Stimulated activated CD8-positive, alpha-beta memory T cell treated with anti-CD3 and anti-CD28 coated beads, Interleukin-7, amount 100 ng/mL, for 1 hour (primary cell): Measurements from ENCODE around the gene MS4A14.
"Not testable (repeated sequence)": the region's sequence is repeated elsewhere in the genome, so short reads cannot be mapped to it uniquely, and the experiment has no call there.

Source experiments
- DNase-seq, 2 donors: peaks; one replicate each; pipeline ENCODE4 v3.0.0-alpha.2; 2020; ENCODE audit warnings: low read depth in 2 of 2

Gene MS4A14

DNA sequence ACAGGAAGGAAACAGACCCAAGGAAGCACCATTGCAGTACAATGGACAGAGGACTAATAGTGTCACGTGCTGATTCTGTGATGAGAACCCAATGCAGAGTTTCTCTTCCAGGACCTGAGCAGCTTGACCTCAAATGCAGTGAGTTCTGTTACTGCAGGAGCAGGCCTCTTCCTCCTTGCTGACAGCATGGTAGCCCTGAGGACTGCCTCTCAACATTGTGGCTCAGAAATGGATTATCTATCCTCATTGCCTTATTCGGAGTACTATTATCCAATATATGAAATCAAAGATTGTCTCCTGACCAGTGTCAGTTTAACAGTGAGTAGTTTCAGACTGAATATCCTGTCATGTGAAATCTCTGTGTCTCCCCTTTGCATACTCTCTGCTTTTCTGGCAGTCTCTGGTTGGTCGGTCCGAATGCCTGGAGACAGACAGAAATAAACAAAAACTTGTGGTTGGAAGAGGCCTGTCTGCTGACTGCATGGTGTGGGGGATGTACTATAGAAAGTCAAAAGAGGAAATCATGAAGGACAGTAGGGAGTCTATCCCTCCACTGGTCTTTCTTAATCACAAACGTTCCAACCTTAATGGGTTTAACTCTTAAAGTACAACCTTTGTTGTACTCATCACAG, 6.9 kb upstream of the MS4A14 start:
- DNase-seq: no peak

DNA sequence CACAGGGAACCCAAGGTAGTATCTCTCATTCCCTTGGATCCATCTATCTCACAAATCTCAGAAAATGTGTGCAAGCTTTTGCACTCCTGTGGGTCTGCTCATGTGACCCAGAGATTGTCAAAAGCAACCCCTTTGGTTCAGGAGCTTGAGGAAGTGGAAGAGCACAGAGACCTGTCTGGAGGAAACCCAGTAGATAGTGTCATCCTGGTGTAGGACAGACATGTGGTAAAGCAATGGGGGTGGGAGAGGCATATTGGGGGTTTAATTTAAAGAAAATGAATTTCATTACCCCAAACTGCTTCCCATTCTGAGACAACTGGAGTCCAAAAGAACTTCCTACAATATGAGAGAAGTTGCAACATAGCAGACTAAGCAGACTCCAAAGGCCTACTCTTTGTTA, 5.8 kb upstream of the MS4A14 start:
- DNase-seq: no peak

DNA sequence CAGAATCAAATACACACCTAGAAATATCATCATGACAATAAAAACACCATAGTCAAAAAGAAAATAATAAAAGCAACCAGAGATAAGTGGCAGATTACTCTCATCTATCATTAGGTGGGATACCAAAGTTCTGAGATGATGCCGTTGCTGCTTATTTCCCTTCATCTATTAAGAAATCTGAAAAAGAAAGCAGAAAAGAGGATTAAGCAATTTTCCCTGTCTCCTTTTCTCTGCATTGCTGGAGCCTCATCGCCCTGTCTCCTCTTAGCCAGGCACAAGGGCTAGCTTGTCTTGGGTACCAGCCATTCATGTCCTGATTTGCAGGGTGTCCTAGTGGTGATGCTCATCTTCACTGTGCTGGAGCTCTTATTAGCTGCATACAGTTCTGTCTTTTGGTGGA, 3.9 kb upstream of the MS4A14 start:
- no peak for DNase-seq

DNA sequence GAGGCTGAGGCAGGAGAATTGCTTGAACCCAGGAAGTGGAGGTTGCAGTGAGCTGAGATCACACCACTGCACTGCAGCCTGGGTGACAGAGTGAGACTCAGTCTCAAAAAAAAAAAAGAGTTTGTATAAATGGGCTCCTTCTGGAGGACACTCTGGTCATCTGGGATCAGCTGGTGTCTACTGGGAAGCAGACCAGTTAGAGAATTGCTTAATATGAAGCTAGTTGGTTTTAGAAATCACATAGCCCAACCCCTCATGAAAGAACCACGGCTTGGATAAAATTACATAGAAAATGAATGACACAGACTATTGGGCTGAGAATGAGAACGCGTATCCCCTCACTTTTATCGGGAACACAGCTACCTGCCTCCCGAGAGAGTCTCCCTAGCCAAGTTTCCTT, 3.2 kb upstream of the MS4A14 start:
- no peak for DNase-seq

DNA sequence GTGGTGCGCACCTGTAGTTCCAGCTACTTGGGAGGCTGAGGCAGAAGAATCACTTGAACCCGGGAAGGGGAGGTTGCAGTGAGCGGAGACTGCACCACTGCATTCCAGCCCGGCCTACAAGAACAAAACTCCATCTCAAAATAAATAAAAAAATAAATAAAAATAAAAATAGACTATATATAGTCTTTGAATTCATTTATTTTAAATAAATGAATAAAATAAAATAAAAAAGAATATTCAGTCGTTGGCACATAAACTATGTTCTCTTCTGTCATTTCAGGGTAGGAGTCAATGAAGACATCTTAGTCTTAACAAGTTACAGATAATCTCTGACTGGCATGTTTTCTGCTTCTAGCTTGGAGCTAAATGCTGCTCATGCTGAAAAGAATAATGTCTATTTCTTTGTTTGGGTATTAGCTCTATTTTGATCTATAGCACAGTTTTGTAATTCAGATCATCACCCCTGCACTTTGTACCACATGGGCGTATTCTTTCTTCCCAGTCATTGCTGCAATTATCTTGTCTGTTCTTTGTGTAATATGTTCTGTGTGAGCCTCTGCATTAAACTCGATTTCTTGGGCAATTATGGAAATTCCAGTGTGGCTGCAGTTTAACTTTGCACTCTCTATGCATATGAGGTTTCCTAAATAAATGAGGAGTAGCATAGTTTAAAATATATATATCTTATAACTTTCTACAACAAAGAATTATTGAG, 1.4 kb upstream of the MS4A14 start:
- DNase-seq: no peak

DNA sequence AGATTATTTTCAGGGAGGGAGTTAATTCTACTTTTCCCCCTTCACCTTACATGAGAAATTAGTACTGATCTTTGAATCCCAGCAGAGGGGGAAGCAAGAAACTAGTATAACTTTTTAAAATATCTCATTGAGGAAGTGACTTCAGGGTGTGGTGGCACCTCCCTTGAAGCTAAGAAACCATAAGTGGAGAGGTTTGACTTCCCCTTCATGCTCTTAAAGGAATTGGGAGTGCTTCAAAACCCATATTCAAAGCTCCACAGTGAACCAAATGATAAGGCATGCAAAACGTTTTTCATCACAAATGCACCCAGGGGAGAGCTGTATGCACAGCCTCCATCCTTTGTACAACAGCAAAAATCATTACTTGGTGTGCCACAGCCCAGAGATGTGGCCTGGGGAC, 540 bp downstream of the MS4A14 start:
- DNase-seq: no peak

DNA sequence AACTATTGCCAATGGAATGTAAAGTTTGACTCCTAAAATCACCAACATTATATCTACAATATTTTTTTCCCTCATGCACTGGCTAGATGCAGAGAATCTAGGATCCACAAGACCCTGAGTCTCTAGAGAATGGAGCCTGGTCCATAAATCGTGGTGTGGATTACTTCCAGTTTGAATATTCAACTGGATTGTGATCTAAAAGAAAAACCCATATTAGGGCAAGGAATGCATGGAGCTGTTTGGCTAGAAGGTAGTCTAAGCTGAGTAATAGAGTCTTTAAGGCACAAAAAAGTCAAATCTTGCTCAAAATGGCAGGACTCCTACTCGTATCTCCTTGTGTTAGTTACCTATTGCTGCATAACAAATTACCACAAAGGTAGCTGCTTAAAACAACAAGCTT, 23.8 kb downstream of the MS4A14 start:
- DNase-seq: no peak

DNA sequence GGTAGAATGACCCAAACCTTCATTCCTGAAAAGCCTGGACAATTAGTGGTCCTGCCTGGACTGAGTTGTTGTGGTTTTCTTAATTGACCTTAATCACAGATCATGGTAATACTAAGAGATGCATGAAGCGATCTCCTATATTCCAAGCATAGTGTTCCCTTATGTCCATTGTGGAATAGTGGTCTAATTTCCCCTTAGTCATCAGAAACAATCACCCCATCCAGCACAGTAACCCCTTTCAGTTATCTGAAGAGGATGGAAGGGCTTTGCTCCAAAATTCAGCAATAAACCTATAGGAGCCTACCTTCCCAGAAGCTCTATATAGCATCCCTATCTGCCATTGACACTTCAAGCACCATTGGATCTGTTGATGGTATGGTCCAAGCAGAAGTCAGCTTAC, 26.4 kb downstream of the MS4A14 start:
- DNase-seq: no peak

DNA sequence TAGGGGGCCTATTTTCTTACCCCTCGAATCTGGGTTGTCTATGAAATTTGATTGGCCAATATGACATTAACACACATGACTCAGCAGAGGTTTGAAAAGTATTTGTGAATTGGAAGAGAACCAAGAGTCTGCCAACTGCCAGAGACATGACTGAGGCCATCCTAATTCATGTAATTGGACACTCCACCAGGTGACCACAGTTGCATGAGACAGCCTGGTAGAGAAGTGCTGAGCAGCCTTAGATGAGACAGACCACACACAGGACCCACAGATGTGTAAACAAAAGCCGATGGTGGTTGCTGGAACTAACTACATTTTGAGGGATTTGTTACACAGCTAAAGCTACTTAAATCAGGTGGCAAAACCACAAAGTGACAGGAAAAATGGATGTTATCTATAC, 32.3 kb downstream of the MS4A14 start:
- DNase-seq: no peak

DNA sequence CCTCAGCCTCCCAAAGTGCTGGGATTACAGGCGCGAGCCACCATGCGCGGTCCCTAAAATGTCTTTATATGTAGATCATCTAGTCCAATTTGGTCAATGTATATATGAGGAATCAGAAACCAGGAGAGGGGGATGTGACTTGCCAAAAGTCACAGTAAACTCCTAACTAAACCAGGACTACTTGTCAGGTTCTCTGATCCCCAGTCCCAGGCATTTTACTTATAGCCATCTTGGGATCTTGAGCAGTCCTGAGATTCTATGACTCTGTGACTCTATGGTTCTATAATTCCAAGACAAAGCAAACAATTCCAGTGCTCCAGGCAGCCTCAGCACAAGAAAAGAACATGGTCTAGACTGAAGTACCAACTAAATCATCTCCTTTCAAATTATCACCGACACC, 33.0 kb downstream of the MS4A14 start, which contains the start of gene MS4A5:
TSS of gene MS4A5 (plus strand) at position 301 of the 400 bp plus-strand sequence. CDS start 103 bp downstream, outside the sequence.
- DNase-seq: no peak

DNA sequence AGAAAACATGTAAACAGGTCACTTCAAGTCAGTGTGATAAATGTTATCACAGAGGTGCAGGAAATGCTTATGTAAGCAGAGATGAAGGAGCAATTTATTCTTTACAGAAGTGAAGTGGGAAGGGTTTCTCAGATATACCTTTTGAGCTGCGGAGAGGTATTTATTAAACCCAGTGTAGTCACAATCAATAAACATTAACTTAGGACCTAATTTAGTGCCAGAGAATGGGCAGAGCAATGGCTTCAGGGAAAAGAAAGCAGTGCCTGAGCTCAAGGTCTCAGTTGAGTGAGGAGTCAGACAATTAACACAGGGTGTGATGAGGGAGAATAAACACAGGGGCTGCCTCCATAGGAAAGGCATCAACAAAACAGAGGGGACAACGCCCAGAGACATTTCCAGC, 35.0 kb downstream of the MS4A14 start:
- no peak for DNase-seq

DNA sequence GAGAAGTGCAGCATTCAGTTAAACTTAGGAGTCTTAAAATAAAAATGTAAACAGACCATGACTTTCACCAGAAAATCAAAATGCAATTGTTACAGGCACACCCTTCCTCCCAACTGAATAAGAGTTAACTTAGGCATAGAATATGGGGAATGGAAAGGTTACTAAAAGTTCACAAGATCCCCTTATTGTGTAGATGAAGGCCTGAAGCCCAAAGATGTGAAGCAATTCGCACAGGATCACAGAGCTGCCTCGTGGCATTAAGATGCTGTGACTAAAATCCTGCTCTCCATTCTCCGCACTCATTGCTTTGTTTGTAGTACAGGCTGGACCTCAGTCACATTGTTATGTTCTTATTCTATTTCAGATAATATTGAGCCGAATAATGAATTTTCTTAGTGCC, 37.1 kb downstream of the MS4A14 start:
- no peak for DNase-seq

DNA sequence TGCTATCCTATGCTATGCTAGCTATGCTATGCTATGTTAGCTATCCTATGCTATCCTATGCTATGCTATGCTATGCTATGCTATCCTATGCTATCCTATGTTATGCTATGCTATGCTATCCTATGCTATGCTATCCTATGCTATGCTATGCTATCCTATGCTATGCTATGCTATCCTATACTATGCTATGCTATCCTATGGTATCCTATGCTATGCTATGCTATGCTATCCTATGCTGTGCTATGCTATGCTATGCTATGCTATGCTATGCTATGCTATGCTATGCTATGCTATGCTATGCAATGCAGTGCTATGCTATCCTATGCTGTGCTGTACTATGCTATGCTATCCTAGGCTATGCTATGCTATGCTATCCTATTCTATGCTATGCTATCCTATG, 50.8 kb downstream of the MS4A14 start:
- no peak for DNase-seq

DNA sequence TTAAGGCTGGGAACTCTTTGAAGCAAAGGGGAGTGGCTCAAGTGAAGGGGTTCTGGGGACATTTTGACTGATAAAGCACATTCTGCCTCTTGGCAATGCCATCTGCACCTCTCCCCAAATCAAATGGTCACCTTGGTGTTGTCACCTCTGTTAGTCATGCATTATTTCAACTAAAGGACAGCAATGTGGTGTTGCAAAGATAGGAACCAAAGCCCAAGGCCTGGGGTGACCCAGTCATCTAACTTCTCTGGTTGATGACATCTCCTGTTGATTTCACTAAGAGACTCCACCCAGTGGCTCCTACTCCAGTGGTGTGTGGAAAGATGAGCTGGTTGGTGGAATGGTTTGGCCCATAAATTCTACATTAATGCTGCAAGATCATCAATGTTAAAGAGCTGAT, 51.6 kb downstream of the MS4A14 start:
- no peak for DNase-seq

DNA sequence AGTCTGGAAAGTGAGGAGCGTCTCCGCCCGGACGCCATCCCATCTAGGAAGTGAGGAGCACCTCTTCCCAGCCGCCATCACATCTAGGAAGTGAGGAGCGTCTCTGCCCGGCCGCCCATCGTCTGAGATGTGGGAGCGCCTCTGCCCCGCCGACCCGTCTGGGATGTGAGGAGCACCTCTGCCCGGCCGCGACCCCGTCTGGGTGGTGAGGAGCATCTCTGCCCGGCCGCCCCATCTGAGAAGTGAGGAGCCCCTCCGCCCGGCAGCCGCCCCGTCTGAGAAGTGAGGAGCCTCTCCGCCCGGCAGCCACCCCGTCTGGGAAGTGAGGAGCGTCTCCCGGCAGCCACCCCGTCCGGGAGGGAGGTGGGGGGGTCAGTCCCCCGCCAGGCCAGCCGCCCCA, 54.9 kb downstream of the MS4A14 start:
- not testable (repeated sequence) for DNase-seq

DNA sequence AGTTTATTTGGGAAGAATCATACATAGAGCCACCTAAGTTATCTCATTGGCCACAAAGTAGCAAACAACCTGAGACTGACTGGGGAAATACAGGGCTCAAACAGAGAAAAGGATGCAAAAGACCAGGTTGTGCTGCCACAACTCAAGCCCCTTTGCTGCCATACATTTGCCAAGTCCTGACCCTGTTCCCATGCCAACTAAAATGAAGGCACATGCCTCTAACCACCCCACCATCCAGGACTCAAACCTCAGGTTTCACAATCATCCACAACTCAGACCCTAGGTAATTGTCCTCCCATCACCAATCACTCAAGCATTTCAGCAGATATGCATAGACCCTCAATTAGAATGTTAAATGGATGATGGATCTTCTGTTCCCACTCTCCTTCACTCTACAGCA, 58.0 kb downstream of the MS4A14 start:
- no peak for DNase-seq

DNA sequence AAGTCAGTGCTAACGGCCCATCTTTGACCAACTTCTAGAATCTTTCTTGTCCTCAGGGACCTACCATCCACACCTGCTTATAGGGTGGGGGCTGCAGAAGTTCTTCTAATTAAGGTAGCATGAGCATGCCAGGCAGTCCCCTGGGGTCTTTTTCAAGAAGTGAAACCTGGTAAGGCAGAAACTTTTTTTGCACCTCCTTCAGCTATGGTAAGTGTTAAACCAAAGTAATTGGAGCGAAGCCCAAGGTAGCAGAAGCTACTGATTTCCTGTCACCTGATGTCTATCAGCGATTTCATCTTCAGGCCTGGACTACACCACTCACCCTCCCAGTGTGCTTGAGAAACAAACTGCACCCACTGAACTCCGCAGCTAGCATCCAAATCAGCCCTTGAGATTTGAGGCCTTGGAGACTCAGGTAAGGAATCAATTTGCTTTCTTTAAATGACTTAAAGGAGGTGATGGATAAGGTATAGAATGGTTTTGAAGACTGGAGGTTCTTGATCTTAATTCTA, 59.3 kb downstream of the MS4A14 start, which contains the start of gene MS4A1:
TSS of gene MS4A1 (plus strand) at position 317 of the 512 bp plus-strand sequence. CDS start 6,528 bp downstream, outside the sequence.
- no peak for DNase-seq

DNA sequence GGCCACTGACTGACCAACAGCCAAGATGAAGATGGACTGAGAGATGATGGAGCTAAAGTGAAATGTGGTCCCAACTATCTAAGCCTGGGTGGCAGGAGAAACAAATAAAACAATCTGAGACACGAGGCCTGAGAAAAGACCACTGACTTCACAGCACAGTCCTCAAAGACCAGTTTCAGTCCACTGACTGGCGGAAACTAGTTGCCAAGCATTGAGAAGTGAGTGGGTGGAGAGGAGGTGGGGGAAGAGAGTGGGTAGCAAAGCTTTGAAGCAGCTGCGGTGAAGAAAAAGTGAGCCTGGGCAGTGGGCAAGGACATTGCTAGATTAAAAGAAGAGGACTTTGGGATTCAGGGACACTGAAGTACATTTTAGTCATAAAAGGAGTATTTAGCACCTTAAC, 61.3 kb downstream of the MS4A14 start:
- DNase-seq: no peak

DNA sequence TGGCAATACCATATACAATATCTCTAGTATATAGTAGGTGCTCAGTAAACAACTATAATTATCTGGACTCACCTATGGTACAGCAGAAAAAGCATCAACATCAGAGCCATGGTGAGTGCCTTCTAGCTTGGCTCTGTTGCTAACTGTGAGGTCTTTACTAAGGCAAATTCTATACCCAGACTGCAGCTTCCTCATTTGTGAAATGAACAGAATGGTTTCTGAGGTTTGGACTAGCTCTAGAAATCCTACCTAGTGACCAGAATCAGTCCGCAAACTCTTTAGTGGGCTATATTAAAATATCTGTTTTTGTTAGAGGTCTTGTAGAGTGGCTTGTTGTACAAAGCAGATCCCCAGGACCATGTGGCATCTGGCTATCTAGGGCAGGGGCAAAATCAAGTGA, 63.1 kb downstream of the MS4A14 start:
- no peak for DNase-seq
